Right kidney (tissue), 1 donor: ENCODE measurements around the gene PTPRG.
A peak's percentile ranks its signal among the peaks of the same experiment; 100 is the strongest.

Source experiments
- DNase-seq: peaks from one replicate; pipeline ENCODE4 v3.0.0-alpha.2; 2016

The PTPRG gene

GRCh38 chr3:61562042-61562720 is 810 bp downstream of the PTPRG start:
- peak; percentile 87 for DNase-seq

- peak; percentile 66 for DNase-seq
Measured at GRCh38 chr3:61562721-61563312, 1.4 kb downstream of the PTPRG start.

- DNase-seq, result peak; percentile 73
Measured at GRCh38 chr3:61563313-61564271, 2.2 kb downstream of the PTPRG start.

- peak; percentile 77 for DNase-seq
Measured at GRCh38 chr3:61564395-61565059, 3.2 kb downstream of the PTPRG start.

- DNase-seq, result no peak
Measured at GRCh38 chr3:61565569-61565968, 4.2 kb downstream of the PTPRG start.

- DNase-seq, result no peak
Measured at GRCh38 chr3:61568127-61568526, 6.8 kb downstream of the PTPRG start.

- DNase-seq, result no peak
Measured at GRCh38 chr3:61569856-61570580, 8.6 kb downstream of the PTPRG start.

GRCh38 chr3:61570813-61571212 is 9.4 kb downstream of the PTPRG start:
- no peak for DNase-seq

- no peak for DNase-seq
Measured at GRCh38 chr3:61571516-61572336, 10.4 kb downstream of the PTPRG start.

GRCh38 chr3:61572879-61573278 is 11.5 kb downstream of the PTPRG start:
- no peak for DNase-seq

- DNase-seq, result no peak
Measured at GRCh38 chr3:61573441-61573840, 12.1 kb downstream of the PTPRG start.

GRCh38 chr3:61574854-61575253 is 13.5 kb downstream of the PTPRG start:
- DNase-seq, result no peak

GRCh38 chr3:61575893-61576292 is 14.5 kb downstream of the PTPRG start:
- DNase-seq, result no peak

GRCh38 chr3:61577760-61578159 is 16.4 kb downstream of the PTPRG start:
- DNase-seq, result no peak

GRCh38 chr3:61578667-61579367 is 17.4 kb downstream of the PTPRG start:
- no peak for DNase-seq

GRCh38 chr3:61579685-61580084 is 18.3 kb downstream of the PTPRG start:
- no peak for DNase-seq

- no peak for DNase-seq
Measured at GRCh38 chr3:61580982-61581643, 19.7 kb downstream of the PTPRG start.

- no peak for DNase-seq
Measured at GRCh38 chr3:61582287-61582686, 20.9 kb downstream of the PTPRG start.

- no peak for DNase-seq
Measured at GRCh38 chr3:61582846-61583245, 21.5 kb downstream of the PTPRG start.
